ENCODE measurements around the gene PDE6H.

DNA sequence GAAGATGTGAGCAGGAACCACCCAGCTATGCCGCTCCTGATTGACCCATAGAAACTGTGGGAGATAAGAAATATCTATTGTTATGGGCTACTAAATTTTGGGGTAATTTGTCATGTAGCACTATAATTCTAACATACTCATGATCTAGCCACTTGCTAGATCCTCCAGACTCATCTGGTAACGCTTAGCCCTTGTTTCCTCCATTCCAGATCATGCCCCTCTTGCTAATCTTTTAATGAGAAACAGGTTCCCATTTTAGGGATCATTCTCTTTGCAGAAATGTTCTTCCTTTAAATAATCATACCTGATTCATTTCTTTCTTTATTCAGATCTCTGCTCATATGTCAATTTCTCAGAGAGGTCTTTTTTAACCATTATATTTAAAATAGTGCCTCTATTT lies 7.6 kb upstream of the PDE6H start:
- TF ChIP-seq, protein P1, sequence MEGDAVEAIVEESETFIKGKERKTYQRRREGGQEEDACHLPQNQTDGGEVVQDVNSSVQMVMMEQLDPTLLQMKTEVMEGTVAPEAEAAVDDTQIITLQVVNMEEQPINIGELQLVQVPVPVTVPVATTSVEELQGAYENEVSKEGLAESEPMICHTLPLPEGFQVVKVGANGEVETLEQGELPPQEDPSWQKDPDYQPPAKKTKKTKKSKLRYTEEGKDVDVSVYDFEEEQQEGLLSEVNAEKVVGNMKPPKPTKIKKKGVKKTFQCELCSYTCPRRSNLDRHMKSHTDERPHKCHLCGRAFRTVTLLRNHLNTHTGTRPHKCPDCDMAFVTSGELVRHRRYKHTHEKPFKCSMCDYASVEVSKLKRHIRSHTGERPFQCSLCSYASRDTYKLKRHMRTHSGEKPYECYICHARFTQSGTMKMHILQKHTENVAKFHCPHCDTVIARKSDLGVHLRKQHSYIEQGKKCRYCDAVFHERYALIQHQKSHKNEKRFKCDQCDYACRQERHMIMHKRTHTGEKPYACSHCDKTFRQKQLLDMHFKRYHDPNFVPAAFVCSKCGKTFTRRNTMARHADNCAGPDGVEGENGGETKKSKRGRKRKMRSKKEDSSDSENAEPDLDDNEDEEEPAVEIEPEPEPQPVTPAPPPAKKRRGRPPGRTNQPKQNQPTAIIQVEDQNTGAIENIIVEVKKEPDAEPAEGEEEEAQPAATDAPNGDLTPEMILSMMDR (IDR thresholded peaks at IDR 0.05): no peak
- no peak for TF ChIP-seq POLR2A (IDR thresholded peaks at IDR 0.05)

Measured in adrenal gland (tissue), 5 donors.